NCI-H2081 treated with DMSO at 0.1 percent for 48 hours (cell line): ENCODE results near the gene IFNG.
"Not testable (repeated sequence)": the region's sequence is repeated elsewhere in the genome, so short reads cannot be mapped to it uniquely, and the experiment has no call there.

Source experiments
- DNase-seq: peaks from one replicate; lab custom pipeline; 2025; lab: John Stamatoyannopoulos, UW

The IFNG gene

GRCh38 chr12:68159681-68160304 lies at the start of gene IFNG:
Gene IFNG (minus strand): TSS chr12:68159740. CDS start chr12:68159615, 125 bp downstream.
- DNase-seq: no peak

- peak; percentile 1 for DNase-seq
These were observed 49.6 kb upstream of the IFNG start for GRCh38 chr12:68209048-68209728.

DNA sequence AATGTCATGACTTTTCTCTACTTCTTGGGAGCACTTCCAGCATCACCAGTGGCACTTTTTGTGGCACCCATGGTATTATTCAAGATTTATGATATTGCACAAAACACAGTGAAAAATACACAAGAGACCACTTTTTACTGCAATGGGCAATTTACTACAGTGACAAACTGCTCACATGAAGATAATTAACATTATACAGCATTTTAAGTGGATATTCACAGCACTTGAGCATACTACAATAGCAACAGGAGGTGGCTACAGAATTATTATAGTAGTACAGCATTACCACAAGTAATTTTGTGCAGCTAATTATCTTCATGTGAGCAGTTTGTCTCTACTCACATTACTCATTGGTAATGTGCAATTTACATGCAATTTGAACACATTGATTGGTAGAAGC lies 47.7 kb upstream of the IFNG start:
- peak; percentile 95 for DNase-seq

DNA sequence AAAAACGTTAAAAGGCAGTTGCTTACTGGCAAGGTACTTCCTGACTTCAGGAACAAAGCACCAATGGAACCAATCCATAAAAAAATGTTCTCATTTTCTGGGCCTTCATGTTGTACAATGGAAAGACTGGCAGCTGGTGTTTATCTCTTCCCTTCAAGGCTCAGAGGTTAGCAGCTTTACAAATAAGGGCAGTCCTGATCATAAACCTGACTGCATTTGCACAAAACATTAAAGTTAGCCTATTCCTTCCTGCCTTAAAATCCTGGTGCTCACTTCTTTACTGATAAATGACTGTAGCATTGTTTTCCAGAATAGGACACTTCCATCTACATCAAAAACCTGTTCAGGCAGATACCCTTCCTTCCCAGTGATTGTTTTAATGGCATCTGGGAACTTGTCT lies 46.9 kb upstream of the IFNG start:
- peak; percentile 35 for DNase-seq

DNA sequence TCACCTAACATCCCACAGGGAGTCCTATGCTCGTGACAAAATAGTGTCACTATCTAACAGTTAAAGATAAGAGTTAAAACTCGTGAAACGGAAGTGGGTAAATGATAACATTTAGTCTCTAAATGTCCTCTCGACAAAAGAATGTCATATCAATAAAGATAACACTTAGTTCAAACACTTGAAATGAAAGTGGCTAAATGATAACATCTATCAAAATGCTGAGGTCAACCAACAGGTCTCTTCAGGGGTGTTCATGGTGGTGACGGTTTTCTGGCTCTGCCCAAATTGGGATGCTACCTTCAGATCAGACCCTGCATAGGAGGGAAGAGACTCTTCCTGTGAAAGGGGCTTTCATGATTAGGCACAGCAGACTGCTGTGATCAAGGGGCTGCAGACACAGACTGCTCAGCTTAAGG lies 43.9 kb upstream of the IFNG start:
- DNase-seq: no peak

DNA sequence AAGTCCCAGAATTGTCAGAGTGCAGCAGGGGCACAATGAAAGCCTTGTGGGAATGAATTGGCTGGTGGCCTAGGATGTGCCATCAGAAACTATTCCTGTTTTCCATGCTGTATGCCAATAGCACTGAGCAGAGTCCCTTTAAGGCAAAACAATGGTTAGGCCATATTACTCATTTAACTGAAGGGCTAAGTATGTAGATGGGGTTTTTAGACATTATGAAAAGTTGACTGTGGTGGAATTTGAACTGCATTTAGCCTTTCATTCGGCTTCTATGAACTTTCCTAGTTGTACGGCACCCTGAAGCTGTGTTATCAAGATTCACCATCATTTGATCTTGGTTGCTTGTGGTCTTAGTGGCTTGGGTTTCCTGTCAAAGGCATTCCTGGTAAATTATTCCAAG lies 41.3 kb upstream of the IFNG start:
- no peak for DNase-seq

DNA sequence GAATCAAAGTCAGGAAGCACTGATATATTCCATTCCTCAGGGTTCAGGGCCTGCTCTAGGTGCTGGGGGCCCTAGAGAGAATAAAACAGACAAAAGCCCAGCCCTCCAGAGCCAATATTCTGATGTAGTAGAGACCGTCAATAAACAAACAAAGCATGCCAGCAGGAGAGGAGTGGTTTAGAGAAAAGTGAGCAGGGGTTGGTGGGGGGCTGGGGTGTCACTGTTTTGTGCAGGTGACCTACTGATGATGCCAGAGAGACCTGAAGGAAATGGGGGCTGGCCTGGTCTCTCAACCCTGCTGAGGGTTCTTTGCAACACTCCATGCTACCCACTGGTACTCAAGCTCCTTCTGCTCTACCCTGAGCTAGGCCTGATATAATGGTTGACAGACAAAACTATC lies 39.6 kb upstream of the IFNG start:
- no peak for DNase-seq

GRCh38 chr12:68198507-68199086 lies 39.1 kb upstream of the IFNG start:
- DNase-seq: no peak

GRCh38 chr12:68190301-68190700 lies 30.8 kb upstream of the IFNG start:
- DNase-seq: no peak

DNA sequence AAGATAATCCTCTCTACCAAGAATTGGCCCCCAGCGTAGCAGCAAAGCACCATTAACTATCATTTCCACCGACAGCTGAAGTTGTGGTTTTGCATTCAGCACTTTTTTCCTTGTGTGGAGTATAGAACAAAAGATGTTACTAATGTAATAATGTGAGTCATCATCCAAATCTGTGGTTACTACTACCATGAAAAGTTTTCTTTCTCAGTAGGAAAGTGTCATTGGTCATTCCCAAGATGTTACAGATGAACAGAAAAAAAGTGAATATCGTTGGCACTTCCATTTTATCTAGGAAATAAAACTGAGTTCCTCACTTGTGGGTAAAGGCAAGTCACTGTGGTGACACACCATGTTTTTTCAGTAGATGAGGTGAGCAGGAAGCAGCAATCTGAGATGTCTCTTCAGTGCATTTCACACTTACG lies 30.3 kb upstream of the IFNG start:
- no peak for DNase-seq

GRCh38 chr12:68185598-68185997 lies 26.1 kb upstream of the IFNG start:
- no peak for DNase-seq

GRCh38 chr12:68180792-68181744 lies 21.5 kb upstream of the IFNG start:
- no peak for DNase-seq

DNA sequence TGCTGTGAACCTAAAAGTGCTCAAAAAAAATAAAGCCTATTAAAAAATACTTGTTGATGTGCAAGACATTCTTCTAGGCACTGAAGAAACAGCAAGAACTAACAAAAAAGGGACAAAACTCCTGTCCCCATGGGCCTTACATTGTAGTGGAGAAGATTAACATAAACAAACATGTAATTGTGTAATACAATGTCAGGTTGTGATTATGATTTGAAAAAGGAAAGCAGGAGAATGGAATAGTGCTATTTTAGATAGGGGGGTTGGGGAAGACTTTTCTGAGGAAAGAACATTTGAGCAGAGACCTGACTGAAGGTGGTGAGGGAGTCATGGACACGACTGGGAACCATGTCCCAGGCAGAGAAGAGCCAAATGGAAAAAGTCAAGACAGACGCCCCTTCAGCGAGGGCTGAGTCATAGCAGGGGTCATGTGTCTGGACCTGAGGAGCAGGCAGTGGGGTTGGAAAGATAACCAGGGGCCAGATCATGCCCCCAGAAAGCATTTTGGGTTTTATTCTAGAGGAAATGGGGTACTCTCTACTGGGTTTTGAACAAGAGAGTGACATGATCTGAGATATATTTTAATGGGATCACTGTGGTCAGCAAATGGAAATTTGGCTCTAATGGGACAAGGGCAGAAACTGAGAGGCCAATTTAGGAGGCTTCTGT lies 19.4 kb upstream of the IFNG start:
- DNase-seq: no peak

- DNase-seq: no peak
These were observed 18.6 kb upstream of the IFNG start for GRCh38 chr12:68178184-68178583.

DNA sequence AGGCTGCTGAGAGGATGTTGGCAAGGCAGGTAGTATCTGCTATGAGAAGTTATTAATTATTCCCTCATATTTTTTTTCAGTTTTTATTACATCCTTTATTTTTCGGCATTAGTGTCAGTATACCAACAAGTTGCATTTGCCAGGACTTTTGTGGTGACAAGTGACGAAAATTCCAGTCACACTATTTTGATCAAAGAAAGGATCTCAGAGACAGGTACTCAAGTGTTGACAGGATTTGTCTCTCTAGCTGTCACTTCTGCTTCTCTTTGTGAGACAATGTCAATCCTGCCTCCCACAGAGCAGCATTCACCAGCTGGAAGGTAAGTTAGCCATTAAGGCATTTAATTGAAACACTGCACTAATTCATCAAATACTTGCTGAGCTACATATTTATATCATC lies 18.0 kb upstream of the IFNG start:
- DNase-seq: no peak

GRCh38 chr12:68176257-68176656 lies 16.7 kb upstream of the IFNG start:
- DNase-seq: no peak

DNA sequence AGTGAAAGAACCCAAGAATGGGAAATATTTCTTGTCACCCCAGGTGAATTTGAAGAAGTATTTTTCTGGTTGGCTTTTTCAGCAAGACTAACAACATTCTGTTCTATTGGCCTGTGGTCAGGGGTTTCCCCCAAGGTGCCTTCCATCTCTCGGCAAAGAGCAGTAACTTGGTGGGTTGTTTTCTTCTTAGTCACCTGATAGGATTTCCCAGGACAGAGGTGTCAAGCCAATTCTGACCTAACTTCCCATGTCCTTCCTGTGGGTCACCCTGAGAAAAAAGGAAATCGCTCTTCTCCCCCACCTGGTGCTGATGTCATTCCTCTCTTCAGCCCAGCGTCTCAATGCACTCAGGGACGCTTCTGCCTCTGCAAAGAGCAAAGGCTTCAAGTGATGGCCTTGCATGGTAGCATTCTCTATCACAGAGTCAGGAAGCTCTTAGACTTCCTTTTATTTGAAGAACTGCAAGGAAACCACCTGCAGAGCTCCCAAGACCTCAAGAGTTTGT lies 16.1 kb upstream of the IFNG start:
- no peak for DNase-seq

- DNase-seq: not testable (repeated sequence)
These were observed 15.2 kb upstream of the IFNG start for GRCh38 chr12:68174761-68175160.

DNA sequence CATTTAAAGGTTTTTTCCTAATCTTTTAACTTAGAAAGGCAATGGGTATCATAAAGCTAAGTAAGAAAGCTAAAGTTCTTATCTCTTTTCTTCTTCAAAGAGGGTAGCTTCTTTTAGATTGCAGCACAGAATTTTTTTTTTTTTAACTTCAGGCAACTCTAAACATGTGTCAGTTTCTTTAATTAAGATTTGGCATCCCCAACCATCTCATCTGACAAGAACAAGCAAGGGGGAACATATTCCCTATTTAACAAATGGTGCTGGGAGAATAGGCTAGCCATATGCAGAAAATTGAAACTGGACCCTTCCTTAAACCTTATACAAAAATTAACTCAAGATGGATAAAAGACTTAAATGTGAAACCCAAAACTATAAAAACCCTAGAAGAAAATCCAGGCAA lies 14.3 kb upstream of the IFNG start:
- DNase-seq: no peak

DNA sequence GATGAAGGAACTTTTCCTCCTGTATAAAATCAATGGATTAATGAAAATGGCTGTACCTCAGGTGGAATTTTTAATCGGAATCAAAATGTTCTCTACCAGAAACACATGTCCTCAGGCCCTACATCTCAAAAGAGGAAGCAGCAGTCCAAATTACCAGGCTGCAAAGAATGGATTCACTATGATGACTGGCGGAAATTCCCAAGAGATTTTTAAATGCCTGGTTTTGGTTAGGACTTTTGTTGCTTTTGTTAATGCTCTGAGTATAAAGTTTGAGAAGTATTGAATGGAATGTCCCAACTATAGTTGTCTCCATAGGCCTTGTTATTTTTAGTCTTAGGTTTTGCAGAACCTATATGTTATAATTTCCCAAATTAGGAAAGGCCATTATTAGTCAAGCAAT lies 11.2 kb upstream of the IFNG start:
- DNase-seq: no peak

- DNase-seq: no peak
These were observed 9.8 kb upstream of the IFNG start for GRCh38 chr12:68169213-68169889.
